GM19452 (cell line): ENCODE data around the gene GID8.
A peak's percentile ranks its signal among the peaks of the same experiment; 100 is the strongest.

ENCODE experiments used
- ATAC-seq: cut with Tn5 transposase; IDR thresholded peaks from one replicate; pipeline ENCODE4 v1.9.1; 2021; ENCODE audit not compliant: unreplicated experiment

Gene GID8

GRCh38 chr20:62968378-62969178 is 30.6 kb downstream of the GID8 start:
- no peak for ATAC-seq

- no peak for ATAC-seq
These were observed 31.3 kb downstream of the GID8 start for GRCh38 chr20:62969179-62969760.

GRCh38 chr20:62969939-62970306 is 32.0 kb downstream of the GID8 start:
- ATAC-seq: no peak

- no peak for ATAC-seq
These were observed 32.6 kb downstream of the GID8 start for GRCh38 chr20:62970307-62971210.

GRCh38 chr20:62971211-62971949 is 33.4 kb downstream of the GID8 start:
- no peak for ATAC-seq

- ATAC-seq: no peak
These were observed 34.2 kb downstream of the GID8 start for GRCh38 chr20:62971950-62972844.

- ATAC-seq: no peak
These were observed 35.1 kb downstream of the GID8 start for GRCh38 chr20:62972845-62973745.

- no peak for ATAC-seq
These were observed 37.4 kb downstream of the GID8 start for GRCh38 chr20:62975251-62975760.

- no peak for ATAC-seq
These were observed 38.0 kb downstream of the GID8 start for GRCh38 chr20:62975812-62976508.

GRCh38 chr20:62976886-62977285 is 38.9 kb downstream of the GID8 start:
- no peak for ATAC-seq

- ATAC-seq: peak; percentile 67
These were observed 39.9 kb downstream of the GID8 start for GRCh38 chr20:62977613-62978560.

GRCh38 chr20:62978561-62978943 is 40.6 kb downstream of the GID8 start:
- ATAC-seq: no peak

- no peak for ATAC-seq
These were observed 41.4 kb downstream of the GID8 start for GRCh38 chr20:62979310-62979709.

GRCh38 chr20:62979876-62980373 is 42.0 kb downstream of the GID8 start:
- ATAC-seq: no peak

- no peak for ATAC-seq
These were observed 42.5 kb downstream of the GID8 start for GRCh38 chr20:62980380-62980960.

GRCh38 chr20:62980970-62981369 is 43.0 kb downstream of the GID8 start:
- ATAC-seq: no peak
